ENCODE measurements around the gene PLCB2.

PLCB2 gene

DNA sequence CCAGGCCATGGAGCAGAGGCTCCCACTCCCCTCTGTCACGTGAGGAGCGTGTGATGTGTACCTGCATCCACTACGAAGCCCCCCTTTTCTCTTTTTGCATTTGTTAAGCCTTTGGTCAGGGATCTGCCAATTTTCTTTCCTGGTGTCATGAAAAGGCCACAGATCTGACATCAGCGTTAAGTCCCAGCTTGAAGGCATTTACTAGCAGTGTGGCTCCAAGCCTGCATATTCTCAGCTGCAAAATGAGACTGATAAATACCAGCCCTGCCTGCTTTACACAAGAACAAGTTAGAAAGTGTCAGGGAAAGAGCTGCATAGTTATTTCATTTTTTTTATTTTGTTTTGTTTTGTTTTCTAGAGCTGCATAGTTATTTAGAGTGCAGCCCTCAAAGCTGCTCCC is 22.6 kb downstream of the PLCB2 start:
- DNase-seq (ENCODE audit: low spot score) = no peak

DNA sequence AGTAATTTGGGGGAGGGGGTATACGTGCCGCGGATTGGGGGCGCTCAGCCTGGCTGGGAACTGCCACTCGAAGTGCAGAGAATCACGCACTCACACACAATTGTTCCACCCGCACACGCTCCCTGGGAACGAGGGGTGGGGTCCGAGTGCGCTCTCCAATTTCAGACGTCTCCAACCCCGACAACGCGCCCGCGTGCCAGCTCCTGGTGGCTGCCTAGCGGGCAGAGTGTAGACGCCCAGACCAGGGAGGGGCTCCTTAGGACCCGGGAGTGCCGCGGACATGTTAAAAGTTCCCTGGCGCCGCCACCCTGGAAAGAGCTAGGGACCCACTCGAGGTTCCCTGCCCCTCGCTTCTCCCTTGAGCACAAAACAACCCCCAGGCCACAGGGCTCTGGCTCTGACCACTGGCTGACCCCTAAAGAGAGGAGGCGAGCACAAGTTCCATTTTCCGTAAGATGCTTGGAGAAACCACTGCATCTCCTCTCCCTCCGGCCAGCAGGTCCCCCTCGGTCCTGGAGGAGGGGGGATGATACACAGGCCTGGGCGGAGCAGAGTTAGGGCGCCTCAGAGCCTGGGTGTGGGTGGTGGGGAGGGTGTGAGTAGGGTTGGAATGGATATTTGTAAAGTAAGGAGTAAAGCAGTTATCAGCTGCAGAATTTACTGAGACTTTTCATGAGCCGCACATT is 24.0 kb downstream of the PLCB2 start:
- no peak for DNase-seq (ENCODE audit: low spot score)

DNA sequence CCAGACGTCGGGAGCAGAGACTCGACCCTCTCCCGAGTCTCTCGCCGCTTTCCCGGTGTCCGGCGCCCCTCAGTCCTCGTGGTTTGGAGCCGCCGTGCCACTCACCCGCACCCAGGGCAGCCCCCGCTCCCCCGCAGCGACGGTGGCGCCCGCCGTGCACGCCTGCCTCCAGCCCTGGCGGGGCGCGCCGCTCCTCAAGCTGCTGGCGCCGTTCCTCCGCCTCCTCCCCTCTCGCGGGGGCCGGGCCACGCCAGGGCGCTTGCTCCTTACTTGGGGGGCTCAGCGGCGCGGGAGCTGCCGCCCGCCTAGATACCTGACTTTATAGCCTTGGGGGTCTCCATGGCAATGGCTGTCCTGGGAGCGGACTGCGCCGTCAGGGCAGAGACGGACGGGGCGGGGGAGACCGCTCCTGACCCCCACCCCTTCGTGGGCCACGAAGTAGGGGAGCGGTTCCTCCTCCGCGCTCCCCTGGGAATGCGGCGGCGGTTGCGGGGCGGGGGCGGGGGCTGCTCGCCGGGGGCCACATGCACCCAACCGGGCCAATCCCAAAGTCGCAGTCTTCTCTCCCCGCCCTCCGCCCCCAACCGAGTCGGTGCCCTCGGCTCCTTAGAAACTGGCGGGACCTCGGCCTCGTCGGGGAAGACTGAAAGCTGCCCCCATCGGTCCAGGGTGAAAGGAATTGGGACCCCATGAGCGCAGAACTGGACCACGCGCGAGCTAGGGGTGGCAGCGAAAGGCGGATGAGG is 24.7 kb downstream of the PLCB2 start, which contains the start of gene ANKRD63:
Gene ANKRD63, minus strand, starts transcription at position 196 of the 746 bp plus-strand sequence. CDS start 478 bp downstream, outside the sequence.
- DNase-seq (ENCODE audit: low spot score) = peak; percentile 21

DNA sequence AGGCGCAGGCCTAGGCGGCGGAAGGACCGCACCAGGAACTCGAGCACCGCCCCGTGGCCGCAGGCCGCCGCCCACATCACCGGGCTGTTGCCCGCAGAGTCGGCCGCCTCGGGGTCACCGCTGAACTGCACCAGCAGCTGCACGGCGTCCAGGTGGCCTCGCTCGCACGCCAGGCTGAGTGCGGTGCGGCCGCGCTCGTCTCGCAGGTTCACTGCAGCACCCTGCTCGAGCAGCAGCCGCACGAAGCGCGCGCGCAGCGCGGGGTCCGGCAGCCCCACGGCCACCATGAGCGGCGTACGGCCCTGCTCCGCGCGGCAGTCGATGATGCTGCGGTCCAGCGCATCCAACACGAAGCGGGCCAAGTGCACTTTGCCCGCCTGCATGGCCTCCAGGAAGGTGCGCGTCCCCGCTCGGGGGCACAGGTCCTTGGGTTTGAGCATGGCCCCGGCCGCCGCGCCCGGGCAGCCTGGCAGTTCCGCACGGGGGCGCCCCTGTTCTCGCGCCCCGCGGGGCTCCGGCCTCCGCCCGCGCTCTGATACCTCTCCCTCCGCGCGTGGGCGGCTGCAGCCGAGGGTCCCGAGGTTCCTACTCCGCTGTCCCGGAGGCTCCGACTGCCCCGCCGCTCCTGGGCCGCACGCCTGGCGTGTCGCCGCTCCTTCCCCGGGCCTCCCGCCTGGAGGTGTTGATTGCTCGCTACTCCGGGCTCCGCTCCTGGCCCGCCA is 25.4 kb downstream of the PLCB2 start:
- peak; percentile 42 for DNase-seq (ENCODE audit: low spot score)

DNA sequence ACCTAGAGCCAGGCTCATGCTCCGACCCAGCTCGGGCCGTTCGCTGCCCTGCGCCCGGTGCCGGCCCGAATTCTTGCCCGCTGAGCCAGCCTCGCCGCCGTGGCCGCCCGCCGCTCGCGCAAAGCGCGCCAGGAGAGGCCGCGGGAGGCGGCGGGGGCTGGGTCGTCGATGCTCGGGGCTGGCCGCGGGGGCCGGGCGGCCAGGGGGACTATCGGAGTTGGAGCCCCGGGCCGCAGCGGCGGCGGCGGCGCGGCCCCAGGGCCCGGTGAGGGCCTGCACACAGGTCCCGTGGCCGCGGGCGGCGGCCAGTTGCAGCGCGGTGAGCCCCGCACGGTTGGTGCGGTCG is 26.0 kb downstream of the PLCB2 start:
- no peak for DNase-seq (ENCODE audit: low spot score)

DNA sequence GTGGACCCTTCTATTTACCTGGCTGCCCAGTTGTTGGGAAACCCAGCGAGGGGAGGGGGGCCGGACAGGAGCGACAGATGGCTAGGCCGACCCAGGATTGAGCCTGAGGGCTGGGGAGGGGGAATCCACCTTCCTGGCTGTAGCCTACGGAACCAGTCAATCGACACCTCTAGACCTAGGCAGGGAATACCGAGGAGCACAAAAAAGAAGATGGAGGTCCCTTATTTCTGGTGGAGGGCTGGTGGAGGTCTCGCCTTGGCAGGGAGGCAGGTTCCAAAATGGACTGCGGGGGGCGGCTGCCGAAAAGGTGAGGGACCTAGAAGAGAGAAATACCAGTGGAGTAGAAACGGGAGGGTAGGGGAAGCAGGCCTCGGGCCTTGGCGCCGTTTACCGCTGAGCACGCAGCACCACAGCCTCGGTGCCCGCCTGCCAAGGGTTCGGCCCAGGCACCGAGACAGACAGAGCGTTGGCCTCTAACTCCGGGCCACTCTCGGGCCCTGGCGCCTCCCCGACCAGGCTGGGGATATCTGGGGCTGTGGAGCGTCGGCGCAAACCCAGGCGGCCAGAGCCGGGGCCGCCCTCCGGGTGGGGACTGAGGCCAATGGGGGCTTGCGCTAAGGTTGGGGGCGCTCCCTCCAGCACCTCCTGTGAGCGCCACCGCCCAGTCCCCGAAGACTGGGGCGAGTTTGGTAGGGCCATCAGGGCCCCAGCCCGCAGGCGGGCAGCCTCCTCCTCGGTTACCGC is 26.5 kb downstream of the PLCB2 start:
- no peak for DNase-seq (ENCODE audit: low spot score)

DNA sequence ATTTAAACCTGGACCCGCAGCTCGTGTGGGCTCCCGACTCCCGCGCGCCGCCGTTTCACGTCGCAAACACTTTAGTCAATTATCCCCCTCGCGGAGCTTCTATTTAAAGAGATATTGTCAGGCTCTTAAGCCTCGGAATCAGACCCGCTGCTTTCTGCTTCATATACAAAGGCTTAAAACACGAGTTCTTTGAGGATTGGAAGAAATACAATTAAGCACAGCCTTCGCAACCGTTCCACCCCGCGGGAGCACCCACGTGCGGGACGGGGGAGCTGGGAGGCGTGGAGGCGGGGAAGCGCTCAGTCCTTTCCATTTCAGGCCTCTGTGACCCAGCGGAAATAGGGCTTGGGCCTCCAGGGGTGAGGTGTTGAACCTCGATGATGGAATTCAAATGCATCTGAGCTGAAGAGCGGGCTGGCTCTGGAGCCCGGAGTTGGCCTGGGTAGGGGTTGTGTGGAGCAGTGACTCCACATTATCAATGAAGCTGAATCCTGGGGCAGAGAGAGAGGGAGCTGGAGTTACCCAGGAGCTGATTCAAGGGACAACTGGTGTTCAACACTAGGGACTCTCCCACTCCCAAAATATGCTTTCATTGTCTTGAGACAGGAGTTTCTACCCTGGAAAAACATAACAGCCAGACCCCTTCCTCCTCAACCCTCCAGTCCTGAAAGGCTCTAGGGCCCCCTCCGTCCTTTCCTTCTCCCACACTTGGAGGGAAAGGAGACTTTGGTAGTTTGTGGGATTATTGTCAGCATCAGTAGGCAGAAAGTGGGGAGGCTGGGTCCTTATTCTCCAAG is 27.3 kb downstream of the PLCB2 start:
- no peak for DNase-seq (ENCODE audit: low spot score)

DNA sequence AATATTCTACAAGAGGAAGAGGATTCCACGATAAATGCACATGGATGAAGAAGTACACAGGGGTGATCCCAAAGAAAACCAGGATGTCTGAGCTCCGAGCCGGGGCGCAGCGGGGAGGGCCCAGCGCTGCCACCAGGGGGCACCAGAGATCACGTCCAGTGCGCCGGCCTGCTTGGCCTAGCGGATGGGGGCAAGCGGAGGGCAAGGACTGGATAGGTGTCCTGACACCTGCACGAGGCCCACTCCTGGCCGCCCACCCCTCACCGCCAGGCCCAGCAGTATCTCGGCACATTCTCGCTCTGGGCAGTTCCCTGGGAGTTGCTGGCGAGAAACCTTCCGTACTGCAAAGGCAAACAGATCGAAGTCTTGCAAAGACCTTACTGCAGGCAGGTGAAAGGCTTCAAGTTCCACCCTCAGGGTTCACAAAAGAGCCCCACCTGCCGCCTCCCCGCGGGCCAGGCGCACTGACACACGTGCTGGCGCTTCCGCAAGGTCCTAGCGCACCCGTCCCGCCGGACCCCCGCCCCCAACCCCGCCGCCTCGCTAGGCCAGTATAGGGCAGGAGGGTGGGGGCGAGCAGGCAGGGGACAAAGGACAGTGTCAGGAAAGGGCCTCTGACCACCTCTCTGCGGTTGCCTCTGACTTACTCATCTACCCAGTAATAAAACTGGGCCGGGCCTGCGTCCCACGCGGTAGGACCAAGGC is 28.1 kb downstream of the PLCB2 start:
- DNase-seq (ENCODE audit: low spot score) = peak; percentile 63

DNA sequence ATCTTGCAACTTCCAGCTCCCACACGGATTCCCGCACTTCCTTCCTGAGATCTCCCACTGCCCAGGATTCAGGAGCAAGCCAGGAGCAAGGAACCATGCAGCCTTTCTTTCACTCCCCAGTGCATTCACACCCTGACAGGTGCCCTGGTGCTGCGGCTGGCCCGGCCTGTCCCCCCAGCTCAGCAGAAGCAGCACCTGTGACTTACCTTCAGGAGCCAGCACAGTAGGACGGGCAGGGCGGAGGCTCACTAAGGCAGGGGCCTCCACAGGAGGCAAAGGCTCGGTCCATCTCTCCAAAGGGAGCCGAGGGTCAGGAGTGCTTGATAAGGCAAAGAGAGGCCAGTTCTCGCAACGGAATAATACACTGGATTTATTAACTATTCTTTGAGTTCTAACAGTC is 29.7 kb downstream of the PLCB2 start:
- DNase-seq (ENCODE audit: low spot score) = no peak

DNA sequence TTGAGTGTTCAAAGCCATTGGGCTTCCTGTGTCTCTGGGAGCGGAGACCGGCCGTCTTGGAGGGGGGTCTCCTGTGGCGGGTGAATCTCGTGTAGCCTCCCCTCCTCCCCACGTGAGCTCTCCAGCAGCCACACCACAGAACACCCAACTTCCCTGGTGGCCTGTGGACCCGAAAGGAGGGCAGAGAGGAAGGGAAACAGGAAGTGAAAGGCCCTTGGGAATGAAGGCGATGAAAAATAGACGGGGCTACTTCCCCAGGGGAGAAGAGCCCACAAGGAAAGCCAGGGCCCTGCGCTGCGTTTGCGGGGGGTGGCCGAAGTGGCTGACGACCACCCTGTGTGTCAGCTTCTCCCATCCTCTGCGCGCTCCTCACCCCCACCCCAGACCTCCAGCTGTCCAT is 30.3 kb downstream of the PLCB2 start:
- DNase-seq (ENCODE audit: low spot score) = no peak

DNA sequence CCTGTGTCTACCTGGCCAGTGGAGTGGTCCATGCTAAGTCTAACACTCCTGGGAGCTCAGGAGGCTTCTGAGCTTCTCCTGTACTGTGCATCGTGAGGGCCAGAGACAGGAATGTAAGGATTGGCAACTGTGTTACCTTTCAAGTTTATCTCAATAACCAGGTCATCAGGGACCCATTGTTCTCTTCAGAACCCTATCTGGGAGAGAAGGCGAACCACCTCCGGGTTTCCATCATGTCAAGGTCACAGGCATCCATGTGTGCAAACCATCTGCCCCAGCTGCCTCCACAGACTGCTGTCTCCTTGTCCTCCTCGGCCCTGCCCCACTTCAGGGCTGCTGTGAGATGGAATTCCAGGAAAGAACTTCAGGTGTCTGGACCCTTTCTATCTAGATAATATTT is 30.8 kb downstream of the PLCB2 start:
- no peak for DNase-seq (ENCODE audit: low spot score)

DNA sequence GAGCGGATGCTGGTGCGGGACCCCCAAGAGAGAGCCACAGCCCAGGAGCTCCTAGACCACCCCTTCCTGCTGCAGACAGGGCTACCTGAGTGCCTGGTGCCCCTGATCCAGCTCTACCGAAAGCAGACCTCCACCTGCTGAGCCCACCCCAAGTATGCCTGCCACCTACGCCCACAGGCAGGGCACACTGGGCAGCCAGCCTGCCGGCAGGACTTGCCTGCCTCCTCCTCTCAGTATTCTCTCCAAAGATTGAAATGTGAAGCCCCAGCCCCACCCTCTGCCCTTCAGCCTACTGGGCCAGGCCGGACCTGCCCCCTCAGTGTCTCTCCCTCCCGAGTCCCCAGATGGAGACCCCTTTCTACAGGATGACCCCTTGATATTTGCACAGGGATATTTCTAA is 31.8 kb downstream of the PLCB2 start:
- DNase-seq (ENCODE audit: low spot score) = no peak

DNA sequence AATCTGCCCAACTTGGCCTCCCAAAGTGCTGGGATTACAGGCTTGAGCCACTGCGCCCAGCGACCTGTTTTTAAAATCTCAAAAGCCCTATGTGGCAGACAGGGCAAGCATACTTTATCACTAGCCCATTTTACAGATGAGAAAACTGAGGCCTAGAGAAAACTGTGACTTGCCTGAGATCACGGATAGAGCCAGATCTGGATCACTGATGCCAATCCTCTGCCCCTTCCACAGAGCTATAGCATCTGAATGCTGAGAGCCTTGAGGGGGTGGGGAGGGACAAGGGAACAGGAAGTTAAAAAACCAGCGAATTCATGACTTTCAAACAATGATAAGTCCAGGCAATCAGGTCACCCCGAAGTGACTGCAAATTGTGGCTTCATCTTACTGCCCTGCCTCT is 32.2 kb downstream of the PLCB2 start:
- DNase-seq (ENCODE audit: low spot score) = no peak

DNA sequence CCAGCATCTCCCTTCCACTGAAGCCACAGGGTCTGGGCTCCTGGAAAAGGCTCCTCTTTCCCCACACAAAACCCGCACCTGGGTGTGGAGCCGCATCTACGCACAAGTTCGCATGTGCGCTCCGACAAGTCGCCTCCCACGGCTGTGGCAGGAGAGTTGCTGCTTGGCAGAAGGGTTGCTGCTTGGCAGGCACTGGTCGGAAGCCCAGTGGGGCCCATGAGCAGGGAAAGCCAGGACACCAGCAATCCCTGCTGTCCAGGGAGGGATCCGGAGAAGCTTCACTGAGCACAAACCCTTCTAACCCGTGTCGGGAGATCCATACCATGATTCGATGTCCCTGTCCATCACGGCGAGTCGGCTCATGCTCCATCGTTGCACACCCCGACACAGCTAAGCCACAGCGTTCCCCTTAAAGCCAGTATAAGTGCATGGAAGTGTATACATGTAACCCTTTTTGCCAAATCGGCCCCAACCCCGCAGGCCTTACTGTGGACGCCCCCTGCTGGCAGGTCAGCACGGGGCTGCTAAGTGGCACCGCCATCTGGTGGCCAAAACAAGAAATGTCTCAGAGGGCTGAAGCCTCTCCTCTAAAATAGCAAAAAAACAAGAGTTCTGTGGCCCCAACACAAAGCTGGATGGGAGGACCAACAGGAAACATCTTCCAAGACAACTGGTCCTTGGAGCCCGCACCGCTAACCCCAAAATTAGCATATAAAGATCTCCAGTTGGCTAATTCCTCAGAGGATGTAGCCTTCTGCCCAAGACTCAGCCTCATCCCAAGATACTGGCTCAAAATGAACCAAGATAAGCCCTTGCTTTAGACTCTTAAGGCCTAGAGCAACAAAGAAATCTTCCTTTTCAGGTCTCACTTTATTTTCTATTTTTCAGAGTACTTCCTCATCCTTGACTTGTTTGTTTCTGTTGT is 33.1 kb downstream of the PLCB2 start:
- DNase-seq (ENCODE audit: low spot score) = peak; percentile 89

DNA sequence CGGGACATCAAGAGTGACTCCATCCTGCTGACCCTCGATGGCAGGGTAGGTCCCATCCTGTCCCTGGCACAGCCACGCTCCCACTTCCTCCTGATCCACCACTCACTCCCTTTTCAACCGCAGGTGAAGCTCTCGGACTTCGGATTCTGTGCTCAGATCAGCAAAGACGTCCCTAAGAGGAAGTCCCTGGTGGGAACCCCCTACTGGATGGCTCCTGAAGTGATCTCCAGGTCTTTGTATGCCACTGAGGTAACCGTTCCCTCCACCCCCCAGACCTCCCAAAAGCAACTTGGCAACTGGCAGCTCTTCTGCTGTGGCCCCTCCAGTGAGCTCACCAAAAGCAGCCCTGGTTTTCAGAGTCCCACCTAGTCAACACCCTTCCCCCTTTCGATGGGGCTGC is 34.3 kb downstream of the PLCB2 start:
- no peak for DNase-seq (ENCODE audit: low spot score)

DNA sequence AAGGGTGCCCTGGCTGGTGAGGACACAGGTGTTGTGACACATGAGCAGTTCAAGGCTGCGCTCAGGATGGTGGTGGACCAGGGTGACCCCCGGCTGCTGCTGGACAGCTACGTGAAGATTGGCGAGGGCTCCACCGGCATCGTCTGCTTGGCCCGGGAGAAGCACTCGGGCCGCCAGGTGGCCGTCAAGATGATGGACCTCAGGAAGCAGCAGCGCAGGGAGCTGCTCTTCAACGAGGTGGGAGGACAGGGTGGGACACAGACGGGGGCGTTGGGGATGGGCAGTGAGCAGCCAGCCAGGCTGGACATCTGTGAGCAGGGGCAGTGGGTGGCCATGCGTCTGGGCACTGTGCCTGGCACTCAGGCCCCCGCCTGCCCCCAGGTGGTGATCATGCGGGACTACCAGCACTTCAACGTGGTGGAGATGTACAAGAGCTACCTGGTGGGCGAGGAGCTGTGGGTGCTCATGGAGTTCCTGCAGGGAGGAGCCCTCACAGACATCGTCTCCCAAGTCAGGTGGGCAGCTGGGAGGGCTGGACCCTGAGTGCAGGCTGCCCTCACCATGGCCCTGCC is 35.2 kb downstream of the PLCB2 start:
- no peak for DNase-seq (ENCODE audit: low spot score)

DNA sequence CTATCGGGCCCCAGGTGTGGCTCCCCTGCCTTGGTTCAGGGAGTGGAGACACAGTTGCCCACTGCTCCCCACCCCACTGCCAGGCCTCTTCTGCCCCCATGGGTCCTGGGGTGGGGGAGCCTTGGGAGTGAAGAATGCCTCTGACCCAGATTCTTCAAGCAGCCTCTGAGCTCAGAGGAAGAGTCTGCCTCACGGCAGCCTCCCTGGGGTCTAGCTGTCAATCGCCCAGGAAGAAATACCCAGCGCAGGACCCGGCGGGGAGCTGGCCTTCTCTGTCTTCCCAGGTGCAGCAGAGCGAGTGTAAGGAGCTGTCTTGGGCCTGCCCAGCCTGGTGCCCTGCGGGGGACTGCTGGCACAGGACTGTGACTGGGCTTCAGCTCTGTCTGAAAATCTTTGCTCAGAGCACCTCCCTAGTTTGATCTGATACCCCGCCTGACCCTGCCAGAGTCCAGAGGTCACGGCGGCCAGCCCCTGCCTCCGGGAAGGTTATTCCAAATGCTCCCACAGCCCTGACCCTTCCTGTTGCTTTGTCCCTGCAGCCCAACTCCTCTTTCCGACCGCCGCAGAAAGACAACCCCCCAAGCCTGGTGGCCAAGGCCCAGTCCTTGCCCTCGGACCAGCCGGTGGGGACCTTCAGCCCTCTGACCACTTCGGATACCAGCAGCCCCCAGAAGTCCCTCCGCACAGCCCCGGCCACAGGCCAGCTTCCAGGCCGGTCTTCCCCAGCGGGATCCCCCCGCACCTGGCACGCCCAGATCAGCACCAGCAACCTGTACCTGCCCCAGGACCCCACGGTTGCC is 35.9 kb downstream of the PLCB2 start:
- no peak for DNase-seq (ENCODE audit: low spot score)

DNA sequence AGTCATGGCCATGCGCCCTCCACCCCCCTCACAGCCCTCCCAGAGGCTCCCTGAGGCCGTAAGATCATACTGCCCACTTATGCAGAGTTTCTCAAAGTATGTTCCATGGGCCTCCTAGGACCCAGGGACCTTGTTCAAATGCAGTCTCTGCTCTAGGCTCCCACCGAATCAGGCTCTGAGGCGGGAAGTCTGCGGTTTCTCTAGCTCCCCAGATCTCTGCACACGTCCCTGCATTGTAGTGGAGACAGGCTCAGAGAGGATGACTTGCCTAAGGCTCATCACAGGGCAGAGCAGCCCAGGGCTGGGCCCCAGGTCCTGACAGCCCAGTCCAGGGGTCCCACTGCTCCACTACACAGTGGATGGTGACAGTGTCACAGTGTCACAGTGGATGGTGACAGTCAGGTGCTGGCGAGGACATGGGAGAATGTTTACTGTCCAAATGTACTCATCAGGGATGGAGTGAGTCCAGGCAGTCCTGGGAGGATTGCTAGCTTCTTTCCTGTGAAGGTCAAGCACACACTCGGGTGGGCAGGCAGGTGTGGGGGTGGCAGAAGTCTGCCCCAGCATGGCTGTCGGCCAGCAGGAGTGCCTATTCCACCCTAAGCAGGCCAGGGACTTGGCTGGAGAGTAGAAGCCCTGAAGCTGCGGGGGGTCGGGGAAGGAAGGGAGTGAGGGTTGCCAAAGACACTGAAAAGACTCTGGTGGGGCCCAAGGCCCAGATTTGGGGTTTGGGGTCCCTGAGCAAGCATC is 37.3 kb downstream of the PLCB2 start:
- DNase-seq (ENCODE audit: low spot score) = no peak

Measured in CD4-positive, alpha-beta T cell treated with Interleukin-15 for 4 hours (primary cell).